LNCaP clone FGC (cell line): ENCODE results near the gene UBR2.

ENCODE experiments used
- DNase-seq: peaks from one replicate; pipeline ENCODE4 v3.0.0-alpha.2; 2011; ENCODE audit warnings: low read depth
- H3K4me3 ChIP-seq: 2 replicates; pipeline ENCODE4 v1.5.1; 2011; ENCODE audit warnings: mild to moderate bottlenecking, low read depth, low read length, control low read depth
- TF ChIP-seq, protein P1 (sequence below): IDR thresholded peaks from 2 replicates; pipeline ENCODE4 v1.5.1; 2012; ENCODE audit warnings: mild to moderate bottlenecking; ENCODE audit not compliant: control insufficient read depth, insufficient read depth; ENCODE audit errors: extremely low read depth

The UBR2 gene

DNA sequence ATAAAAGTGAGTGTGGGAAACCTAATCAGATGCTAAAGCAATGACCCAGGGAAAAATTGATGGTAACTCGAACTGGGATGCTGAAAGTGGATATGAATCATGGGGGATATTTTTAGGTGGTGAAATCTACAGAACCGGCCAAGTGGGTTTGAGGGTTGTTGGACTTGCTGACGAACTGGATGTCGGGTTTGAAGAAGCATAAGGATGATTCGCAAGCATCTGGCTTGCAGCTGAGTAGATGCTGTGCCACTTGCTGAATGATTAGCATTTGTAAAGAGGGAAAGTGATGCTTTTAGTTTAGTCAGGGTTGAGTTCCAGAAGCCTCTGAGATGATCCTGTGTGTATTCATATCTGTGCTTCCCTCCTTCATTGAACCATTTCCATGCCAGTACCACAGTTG is 54.9 kb downstream of the UBR2 start:
- DNase-seq: no peak
- no peak overlapping the region for H3K4me3 ChIP-seq
- TF ChIP-seq, protein P1, sequence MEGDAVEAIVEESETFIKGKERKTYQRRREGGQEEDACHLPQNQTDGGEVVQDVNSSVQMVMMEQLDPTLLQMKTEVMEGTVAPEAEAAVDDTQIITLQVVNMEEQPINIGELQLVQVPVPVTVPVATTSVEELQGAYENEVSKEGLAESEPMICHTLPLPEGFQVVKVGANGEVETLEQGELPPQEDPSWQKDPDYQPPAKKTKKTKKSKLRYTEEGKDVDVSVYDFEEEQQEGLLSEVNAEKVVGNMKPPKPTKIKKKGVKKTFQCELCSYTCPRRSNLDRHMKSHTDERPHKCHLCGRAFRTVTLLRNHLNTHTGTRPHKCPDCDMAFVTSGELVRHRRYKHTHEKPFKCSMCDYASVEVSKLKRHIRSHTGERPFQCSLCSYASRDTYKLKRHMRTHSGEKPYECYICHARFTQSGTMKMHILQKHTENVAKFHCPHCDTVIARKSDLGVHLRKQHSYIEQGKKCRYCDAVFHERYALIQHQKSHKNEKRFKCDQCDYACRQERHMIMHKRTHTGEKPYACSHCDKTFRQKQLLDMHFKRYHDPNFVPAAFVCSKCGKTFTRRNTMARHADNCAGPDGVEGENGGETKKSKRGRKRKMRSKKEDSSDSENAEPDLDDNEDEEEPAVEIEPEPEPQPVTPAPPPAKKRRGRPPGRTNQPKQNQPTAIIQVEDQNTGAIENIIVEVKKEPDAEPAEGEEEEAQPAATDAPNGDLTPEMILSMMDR: no peak

DNA sequence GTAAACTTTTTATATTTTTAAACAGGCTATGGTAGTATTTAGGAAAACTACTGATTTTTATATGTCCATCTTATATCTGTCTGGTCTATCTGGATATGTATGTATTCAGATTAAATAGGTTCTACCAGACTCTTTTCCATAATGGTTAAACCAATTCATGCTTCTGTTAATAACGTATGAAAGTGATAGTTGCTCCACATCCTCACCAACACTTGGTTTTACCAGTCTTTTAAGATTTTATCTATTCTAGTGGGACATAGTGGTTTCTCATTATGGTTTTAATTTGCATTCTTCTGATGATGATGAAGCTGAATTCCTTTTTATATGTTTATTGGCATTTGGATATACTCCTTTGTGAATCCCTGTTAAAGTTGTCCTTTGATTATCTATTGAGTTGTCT is 56.1 kb downstream of the UBR2 start:
- TF ChIP-seq, protein P1: no peak
- DNase-seq: no peak
- H3K4me3 ChIP-seq: no peak overlapping the region

DNA sequence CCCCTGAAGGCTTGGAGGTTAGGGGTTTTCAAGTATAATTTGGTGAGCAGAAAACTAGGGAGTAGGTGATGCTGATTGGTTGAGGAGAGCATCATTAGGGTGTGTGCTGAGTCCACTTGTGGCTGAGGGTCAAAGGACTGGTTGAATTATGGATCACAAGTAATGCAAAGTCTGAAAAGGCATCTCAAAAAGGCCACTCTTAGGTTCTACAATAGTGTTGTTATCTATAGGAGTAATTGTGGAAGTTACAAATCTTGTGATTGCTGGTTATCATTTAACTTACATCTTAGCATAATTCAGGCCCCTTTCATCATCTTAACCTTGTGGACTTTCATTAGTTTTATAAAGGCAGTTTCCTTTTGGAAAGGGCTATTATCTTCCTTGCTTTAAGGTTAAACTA is 60.8 kb downstream of the UBR2 start:
- DNase-seq: no peak
- TF ChIP-seq, protein P1: no peak
- H3K4me3 ChIP-seq: no peak overlapping the region

DNA sequence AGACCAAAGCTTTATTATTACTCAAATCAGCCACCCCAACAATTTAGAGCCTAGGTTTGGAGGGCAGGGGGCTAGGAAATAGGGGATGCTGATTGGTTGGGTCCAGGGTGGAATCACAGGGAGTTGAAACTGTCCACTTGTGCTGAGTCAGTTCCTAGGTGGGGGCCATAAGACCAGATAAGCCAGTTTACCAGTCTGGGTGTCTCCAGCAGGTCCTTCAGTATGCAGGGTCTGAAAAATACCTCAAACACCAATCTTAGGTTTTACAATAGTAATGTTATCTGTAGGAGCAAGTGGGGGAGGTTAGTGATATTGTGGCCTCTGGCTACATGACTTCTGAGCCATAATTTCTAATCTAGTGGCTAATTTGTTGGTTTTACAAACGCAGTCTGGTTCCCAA is 63.2 kb downstream of the UBR2 start:
- DNase-seq: no peak

DNA sequence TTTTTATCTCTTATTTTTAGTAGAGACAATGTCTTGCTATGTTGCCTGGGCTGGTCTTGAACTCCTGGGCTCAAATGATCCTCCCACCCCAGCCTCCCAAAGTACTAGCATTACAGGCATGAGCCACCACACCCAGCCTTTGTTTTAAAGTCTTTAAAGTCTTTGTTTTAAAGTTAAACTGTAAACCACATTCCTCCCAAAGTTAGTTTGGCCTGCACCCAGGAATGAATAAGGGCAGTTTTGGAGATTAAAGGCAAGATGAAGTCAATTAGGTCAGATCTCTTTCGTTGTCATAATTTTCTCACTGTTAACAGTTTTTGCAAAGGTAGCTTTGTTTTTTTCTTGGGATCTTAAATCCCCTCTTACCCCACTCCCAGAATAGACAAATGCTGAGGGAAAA is 63.8 kb downstream of the UBR2 start:
- no peak overlapping the region for H3K4me3 ChIP-seq
- TF ChIP-seq, protein P1: no peak

More for the DNA sequence above, 63.2 kb downstream of the UBR2 start:
- TF ChIP-seq, protein P1: no peak
- no peak overlapping the region for H3K4me3 ChIP-seq

DNA sequence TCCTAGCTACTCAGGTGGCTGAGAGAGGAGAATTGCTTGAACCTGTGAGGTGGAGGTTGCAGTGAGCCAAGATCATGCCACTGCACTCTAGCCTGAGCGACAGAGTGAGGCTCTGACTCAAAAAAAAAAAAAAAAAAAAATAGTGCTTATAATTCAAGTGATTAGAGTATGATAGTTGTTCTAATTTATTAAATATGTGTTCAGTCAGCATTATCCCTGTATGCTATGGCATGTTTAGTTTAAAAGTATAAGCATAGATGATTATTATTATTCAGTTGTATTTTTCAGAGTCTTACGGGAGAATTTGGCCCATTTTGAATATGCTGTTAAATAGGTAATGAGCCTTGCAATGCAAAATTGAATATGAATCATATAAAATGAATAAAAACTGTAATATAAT is 64.8 kb downstream of the UBR2 start:
- no peak overlapping the region for H3K4me3 ChIP-seq
- TF ChIP-seq, protein P1: no peak
- no peak for DNase-seq

More for the DNA sequence above, 63.8 kb downstream of the UBR2 start:
- no peak for DNase-seq

DNA sequence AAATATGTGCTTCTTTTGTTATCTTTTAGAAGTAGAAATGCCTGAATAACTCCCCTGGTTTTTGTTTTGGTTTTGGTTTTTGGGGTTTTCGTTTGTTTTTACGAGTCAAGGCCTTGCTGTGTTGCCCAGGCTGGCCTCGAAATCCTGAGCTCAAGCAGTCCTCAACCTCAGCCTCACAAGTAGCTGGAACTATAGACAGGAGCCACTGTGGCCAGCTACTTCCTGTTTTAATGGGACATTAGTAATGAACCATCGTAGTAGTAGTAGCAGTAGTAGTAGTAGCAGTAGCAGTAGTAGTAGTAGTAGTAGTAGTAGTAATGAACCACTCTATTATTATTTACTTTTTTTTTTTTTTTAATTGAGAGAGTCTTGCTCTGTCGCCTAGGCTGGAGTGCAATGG is 66.0 kb downstream of the UBR2 start:
- no peak for DNase-seq
- TF ChIP-seq, protein P1: no peak
- no peak overlapping the region for H3K4me3 ChIP-seq
